HFF-Myc (cell line): ENCODE results near the gene ADAMTSL1.

Experiments used
- DNase-seq: peaks from one replicate; pipeline ENCODE4 v3.0.0-alpha.2; 2011; ENCODE audit warnings: low read depth; ENCODE audit errors: extremely low read depth
- H3K4me3 ChIP-seq: replicated peaks from 2 replicates; pipeline ENCODE4 v1.5.1; 2011; ENCODE audit warnings: low read depth, mild to moderate bottlenecking, control low read depth, low read length
- CTCF ChIP-seq: IDR thresholded peaks from 2 replicates; pipeline ENCODE4 v1.5.1; 2012; ENCODE audit warnings: mild to moderate bottlenecking, low read depth, low read length, control low read depth; ENCODE audit errors: missing control alignments

Gene ADAMTSL1

GRCh38 chr9:18795947-18796671 is 322.2 kb downstream of the ADAMTSL1 start:
- no peak for DNase-seq
- H3K4me3 ChIP-seq: no peak overlapping the region
- no peak for TF ChIP-seq CTCF

- DNase-seq: no peak
- no peak overlapping the region for H3K4me3 ChIP-seq
- TF ChIP-seq CTCF: no peak
Observed at GRCh38 chr9:18796696-18797270, 322.8 kb downstream of the ADAMTSL1 start.

- H3K4me3 ChIP-seq: no peak overlapping the region
- no peak for DNase-seq
- TF ChIP-seq CTCF: no peak
Observed at GRCh38 chr9:18798106-18798505, 324.2 kb downstream of the ADAMTSL1 start.

GRCh38 chr9:18798508-18799290 is 324.7 kb downstream of the ADAMTSL1 start:
- no peak for DNase-seq
- TF ChIP-seq CTCF: no peak
- no peak overlapping the region for H3K4me3 ChIP-seq

- DNase-seq: no peak
- TF ChIP-seq CTCF: no peak
- H3K4me3 ChIP-seq: no peak overlapping the region
Observed at GRCh38 chr9:18799428-18799827, 325.5 kb downstream of the ADAMTSL1 start.

- no peak overlapping the region for H3K4me3 ChIP-seq
- DNase-seq: no peak
- no peak for TF ChIP-seq CTCF
Observed at GRCh38 chr9:18800579-18800978, 326.6 kb downstream of the ADAMTSL1 start.
